Loucy (cell line): ENCODE results near the gene LPP.
A peak's percentile ranks its signal among the peaks of the same experiment; 100 is the strongest.

Experiments used
- H2AFZ ChIP-seq: fragments of 200-600 bp; sonication (generic); 2 replicates; pipeline ENCODE4 v1.6.0; 2016; ENCODE audit warnings: antibody characterized with exemption, mild to moderate bottlenecking, low read length, moderate library complexity
- H3F3A ChIP-seq: fragments of 200-600 bp; 2 replicates; pipeline ENCODE4 v1.6.0; 2016; ENCODE audit warnings: antibody characterized with exemption, low read depth, mild to moderate bottlenecking
- H3K27me3 ChIP-seq: fragments of 200-600 bp; sonication (generic); 2 replicates; pipeline ENCODE4 v1.6.1; 2014; ENCODE audit warnings: low read length, mild to moderate bottlenecking; ENCODE audit not compliant: insufficient read depth, poor library complexity, severe bottlenecking
- H3K36me3 ChIP-seq: fragments of 200-600 bp; sonication (generic); 2 replicates; pipeline ENCODE4 v1.6.1; 2016; ENCODE audit warnings: low read length; ENCODE audit not compliant: insufficient read depth
- H3K4me1 ChIP-seq: fragments of 200-600 bp; sonication (generic); 2 replicates; pipeline ENCODE4 v1.5.1; 2014; ENCODE audit warnings: low read length, mild to moderate bottlenecking; ENCODE audit not compliant: insufficient read depth, poor library complexity, severe bottlenecking
- H3K4me2 ChIP-seq: fragments of 200-600 bp; sonication (generic); 2 replicates; pipeline ENCODE4 v1.6.0; 2014; ENCODE audit warnings: antibody characterized with exemption, low read length, low read depth, mild to moderate bottlenecking; ENCODE audit not compliant: poor library complexity, severe bottlenecking
- H3K4me3 ChIP-seq: fragments of 200-600 bp; sonication (generic); 2 replicates; pipeline ENCODE4 v1.5.1; 2014; ENCODE audit warnings: low read length, mild to moderate bottlenecking, mixed read lengths; ENCODE audit not compliant: poor library complexity, severe bottlenecking
- H3K79me2 ChIP-seq: fragments of 200-600 bp; sonication (generic); 2 replicates; pipeline ENCODE4 v1.6.1; 2014; ENCODE audit warnings: low read length; ENCODE audit not compliant: insufficient read depth
- H3K9ac ChIP-seq: fragments of 200-600 bp; sonication (generic); 2 replicates; pipeline ENCODE4 v1.6.0; 2014; ENCODE audit warnings: mild to moderate bottlenecking, low read depth, low read length, moderate library complexity; ENCODE audit not compliant: poor library complexity, severe bottlenecking
- H3K9me2 ChIP-seq: fragments of 200-600 bp; sonication (generic); replicated peaks from 2 replicates; pipeline ENCODE4 v1.6.1; 2016; ENCODE audit warnings: low read depth, low read length, mixed read lengths
- H3K9me3 ChIP-seq: fragments of 200-600 bp; sonication (generic); 2 replicates; pipeline ENCODE4 v1.6.1; 2014; ENCODE audit warnings: mild to moderate bottlenecking, antibody characterized with exemption, low read length, low read depth; ENCODE audit not compliant: insufficient read depth
- H4K20me1 ChIP-seq: fragments of 200-600 bp; sonication (generic); 2 replicates; pipeline ENCODE4 v1.6.0; 2014; ENCODE audit warnings: antibody characterized with exemption, low read length, mild to moderate bottlenecking; ENCODE audit not compliant: insufficient read depth, poor library complexity, severe bottlenecking
- EZH2phosphoT487 ChIP-seq: fragments of 200-600 bp; IDR thresholded peaks from 2 replicates; pipeline ENCODE4 v1.6.1; 2018; ENCODE audit warnings: antibody characterized with exemption, mild to moderate bottlenecking, moderate library complexity, borderline replicate concordance
- TF ChIP-seq, protein P1 (sequence below): fragments of 200-600 bp; sonication (generic); conservative IDR thresholded peaks from 2 replicates; pipeline ENCODE4 v1.5.1; 2014; ENCODE audit warnings: mild to moderate bottlenecking, antibody characterized with exemption, low read length

Gene LPP

DNA sequence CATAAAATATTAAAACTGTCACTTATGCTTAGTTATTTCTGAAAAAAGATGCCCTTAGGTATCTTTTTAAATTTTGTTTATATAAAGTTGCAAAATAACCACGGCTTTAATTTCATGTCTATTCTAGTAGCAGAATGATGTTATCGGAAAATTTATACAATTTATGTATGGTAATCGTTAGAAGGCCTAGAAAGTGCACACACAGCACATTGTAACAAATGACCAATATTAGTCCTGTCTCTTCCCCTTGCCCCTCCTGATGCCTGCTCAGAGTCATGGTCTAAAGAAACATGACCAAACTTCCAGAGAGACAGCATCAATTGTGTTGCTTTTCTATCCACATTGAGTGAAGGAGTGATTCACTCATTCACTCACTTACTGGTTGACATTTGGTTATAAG, 6.2 kb upstream of the LPP start:
- peaks cover 7% of the 10 kb centered on the region for H3K79me2 ChIP-seq
- 0 out of 2 replicates have a peak, but pooled peaks cover 6% of the 10 kb centered on the region for H3F3A ChIP-seq
- H3K27me3 ChIP-seq, result no peaks in the 10 kb centered on the region
- H4K20me1 ChIP-seq, result no peaks in the 10 kb centered on the region
- peak overlapping the region; percentile 6 for H3K4me3 ChIP-seq
- H3K36me3 ChIP-seq, result no peaks in the 10 kb centered on the region
- H3K9me3 ChIP-seq, result no peaks in the 10 kb centered on the region
- TF ChIP-seq EZH2phosphoT487, result no peak
- TF ChIP-seq, protein P1, sequence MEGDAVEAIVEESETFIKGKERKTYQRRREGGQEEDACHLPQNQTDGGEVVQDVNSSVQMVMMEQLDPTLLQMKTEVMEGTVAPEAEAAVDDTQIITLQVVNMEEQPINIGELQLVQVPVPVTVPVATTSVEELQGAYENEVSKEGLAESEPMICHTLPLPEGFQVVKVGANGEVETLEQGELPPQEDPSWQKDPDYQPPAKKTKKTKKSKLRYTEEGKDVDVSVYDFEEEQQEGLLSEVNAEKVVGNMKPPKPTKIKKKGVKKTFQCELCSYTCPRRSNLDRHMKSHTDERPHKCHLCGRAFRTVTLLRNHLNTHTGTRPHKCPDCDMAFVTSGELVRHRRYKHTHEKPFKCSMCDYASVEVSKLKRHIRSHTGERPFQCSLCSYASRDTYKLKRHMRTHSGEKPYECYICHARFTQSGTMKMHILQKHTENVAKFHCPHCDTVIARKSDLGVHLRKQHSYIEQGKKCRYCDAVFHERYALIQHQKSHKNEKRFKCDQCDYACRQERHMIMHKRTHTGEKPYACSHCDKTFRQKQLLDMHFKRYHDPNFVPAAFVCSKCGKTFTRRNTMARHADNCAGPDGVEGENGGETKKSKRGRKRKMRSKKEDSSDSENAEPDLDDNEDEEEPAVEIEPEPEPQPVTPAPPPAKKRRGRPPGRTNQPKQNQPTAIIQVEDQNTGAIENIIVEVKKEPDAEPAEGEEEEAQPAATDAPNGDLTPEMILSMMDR, result no peak
- H3K4me2 ChIP-seq, result peak overlapping the region; percentile 43
- no peaks in the 10 kb centered on the region for H3K9me2 ChIP-seq
- no peak overlapping the region for H3K9ac ChIP-seq
- H3K4me1 ChIP-seq, result peaks cover 17% of the 10 kb centered on the region
- 0 out of 2 replicates have a peak overlapping the region, but pooled peaks have one; percentile 17 for H2AFZ ChIP-seq

DNA sequence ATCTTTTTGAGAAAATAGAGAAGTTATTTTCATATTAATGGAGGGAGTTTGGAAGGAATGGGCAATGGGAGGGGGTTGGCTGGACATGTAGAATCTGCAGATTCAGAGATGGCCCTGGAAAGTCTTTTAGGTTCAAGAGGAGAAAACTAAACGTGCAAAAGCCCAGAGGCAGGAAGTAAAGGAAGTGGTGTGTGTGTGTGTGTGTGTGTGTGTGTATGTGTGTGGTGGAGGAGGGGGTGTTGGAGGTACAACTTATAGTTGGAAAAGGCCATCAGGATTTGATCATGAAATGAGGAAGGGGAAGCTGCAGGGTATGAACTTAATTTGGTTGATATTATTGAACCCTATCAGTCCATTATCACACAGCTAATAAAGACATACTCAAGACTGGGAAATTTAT, 5.6 kb upstream of the LPP start:
- Histone ChIP-seq H3K4me3 (peak overlapping the region; percentile 6), H3K9me2 (no peaks in the 10 kb centered on the region), H3K4me1 (peaks cover 23% of the 10 kb centered on the region), H3K27me3 (no peaks in the 10 kb centered on the region), H4K20me1 (no peaks in the 10 kb centered on the region), H3F3A (0 out of 2 replicates have a peak, but pooled peaks cover 6% of the 10 kb centered on the region), H3K9me3 (no peaks in the 10 kb centered on the region), H3K4me2 (peak overlapping the region; percentile 43), H2AFZ (0 out of 2 replicates have a peak overlapping the region, but pooled peaks have one; percentile 17), H3K9ac (no peak overlapping the region), H3K36me3 (no peaks in the 10 kb centered on the region), H3K79me2 (peaks cover 12% of the 10 kb centered on the region)
- TF ChIP-seq, protein P1, result no peak
- no peak for TF ChIP-seq EZH2phosphoT487

DNA sequence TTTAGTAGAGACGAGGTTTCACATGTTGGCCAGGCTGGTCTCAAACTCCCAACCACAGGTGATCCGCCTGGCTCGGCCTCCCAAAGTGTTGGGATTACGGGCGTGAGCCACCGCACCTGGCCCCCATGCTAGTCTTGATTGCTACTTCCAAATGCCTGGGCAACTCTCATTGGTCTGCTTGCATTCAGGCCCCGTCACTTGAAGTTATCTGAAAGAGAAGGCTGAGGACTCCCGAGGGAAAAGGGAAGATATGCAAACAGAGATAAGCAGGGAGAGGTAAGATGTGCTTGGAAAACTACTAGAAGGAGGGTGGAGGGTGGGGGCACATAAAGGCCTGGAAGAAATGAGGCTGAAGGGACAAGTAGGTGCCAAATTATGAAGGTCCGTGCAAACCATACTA, 4.4 kb upstream of the LPP start:
- Histone ChIP-seq H2AFZ (no peak overlapping the region), H4K20me1 (no peaks in the 10 kb centered on the region), H3F3A (0 out of 2 replicates have a peak, but pooled peaks cover 6% of the 10 kb centered on the region), H3K9me2 (no peaks in the 10 kb centered on the region), H3K4me3 (no peak overlapping the region), H3K4me1 (peaks cover 27% of the 10 kb centered on the region), H3K36me3 (no peaks in the 10 kb centered on the region), H3K9me3 (no peaks in the 10 kb centered on the region), H3K9ac (no peak overlapping the region), H3K27me3 (no peaks in the 10 kb centered on the region), H3K4me2 (no peak overlapping the region), H3K79me2 (peaks cover 20% of the 10 kb centered on the region)
- TF ChIP-seq, protein P1, result no peak
- TF ChIP-seq EZH2phosphoT487, result no peak
